ENCODE data around the gene KIAA1549.

KIAA1549 gene

GRCh38 chr7:138837627-138838026 lies 143.6 kb downstream of the KIAA1549 start:
- TF ChIP-seq CTCF (IDR thresholded peaks at IDR 0.05): no peak

GRCh38 chr7:138835087-138835486 lies 146.1 kb downstream of the KIAA1549 start:
- no peak for TF ChIP-seq CTCF (IDR thresholded peaks at IDR 0.05)

GRCh38 chr7:138834583-138834982 lies 146.6 kb downstream of the KIAA1549 start:
- TF ChIP-seq CTCF (IDR thresholded peaks at IDR 0.05): no peak

- TF ChIP-seq CTCF (IDR thresholded peaks at IDR 0.05): no peak
These were observed 147.6 kb downstream of the KIAA1549 start for GRCh38 chr7:138833596-138833995.

- TF ChIP-seq CTCF (IDR thresholded peaks at IDR 0.05): no peak
These were observed 148.2 kb downstream of the KIAA1549 start for GRCh38 chr7:138832966-138833365.

- TF ChIP-seq CTCF (IDR thresholded peaks at IDR 0.05): no peak
These were observed 151.9 kb downstream of the KIAA1549 start for GRCh38 chr7:138829335-138829734.

GRCh38 chr7:138828302-138828701 lies 152.9 kb downstream of the KIAA1549 start:
- no peak for TF ChIP-seq CTCF (IDR thresholded peaks at IDR 0.05)

GRCh38 chr7:138825049-138825721 lies 156.0 kb downstream of the KIAA1549 start:
- TF ChIP-seq CTCF (IDR thresholded peaks at IDR 0.05): no peak
